SKM-1 (cell line): ENCODE results near the gene PTPMT1.
"Not testable (repeated sequence)": the region's sequence is repeated elsewhere in the genome, so short reads cannot be mapped to it uniquely, and the experiment has no call there.

Experiments used
- DNase-seq: peaks from one replicate; lab custom pipeline; 2025; ENCODE audit not compliant: unreplicated experiment; lab: John Stamatoyannopoulos, UW

The PTPMT1 gene

GRCh38 chr11:47546274-47546673 lies 19.1 kb upstream of the PTPMT1 start:
- not testable (repeated sequence) for DNase-seq

- DNase-seq, result no peak
Observed at GRCh38 chr11:47550288-47551047, 14.9 kb upstream of the PTPMT1 start.

- DNase-seq, result peak; percentile 20
Observed at GRCh38 chr11:47551086-47551485, 14.3 kb upstream of the PTPMT1 start.

GRCh38 chr11:47552056-47552565 lies 13.3 kb upstream of the PTPMT1 start:
- DNase-seq, result peak; percentile 18

GRCh38 chr11:47552566-47553405 lies 12.6 kb upstream of the PTPMT1 start, which contains the start of gene CELF1:
CELF1 (minus strand) TSS chr11:47553132; CDS start chr11:47499523, 53,609 bp downstream.
- peak; percentile 76 for DNase-seq

- DNase-seq, result no peak
Observed at GRCh38 chr11:47553406-47553743, 12.0 kb upstream of the PTPMT1 start.

GRCh38 chr11:47557004-47557403 lies 8.4 kb upstream of the PTPMT1 start:
- not testable (repeated sequence) for DNase-seq

GRCh38 chr11:47558695-47559094 lies 6.7 kb upstream of the PTPMT1 start:
- DNase-seq, result no peak

GRCh38 chr11:47560426-47560825 lies 5.0 kb upstream of the PTPMT1 start:
- DNase-seq, result no peak

GRCh38 chr11:47562393-47562792 lies 3.0 kb upstream of the PTPMT1 start:
- not testable (repeated sequence) for DNase-seq

- DNase-seq, result not testable (repeated sequence)
Observed at GRCh38 chr11:47564366-47564765, 1.0 kb upstream of the PTPMT1 start.

GRCh38 chr11:47564933-47565339 lies 463 bp upstream of the PTPMT1 start:
- DNase-seq, result no peak

GRCh38 chr11:47566149-47566698 lies 825 bp downstream of the PTPMT1 start:
- DNase-seq, result no peak

GRCh38 chr11:47569646-47570045 lies 4.2 kb downstream of the PTPMT1 start:
- DNase-seq, result no peak

- DNase-seq, result no peak
Observed at GRCh38 chr11:47570651-47571356, 5.4 kb downstream of the PTPMT1 start.

GRCh38 chr11:47571357-47571729 lies 5.9 kb downstream of the PTPMT1 start:
- no peak for DNase-seq

- DNase-seq, result no peak
Observed at GRCh38 chr11:47571895-47572294, 6.5 kb downstream of the PTPMT1 start.

GRCh38 chr11:47572715-47573255 lies 7.4 kb downstream of the PTPMT1 start:
- DNase-seq, result no peak

GRCh38 chr11:47573321-47573720 lies 7.9 kb downstream of the PTPMT1 start:
- DNase-seq, result no peak

GRCh38 chr11:47577460-47578041 lies 12.2 kb downstream of the PTPMT1 start:
- DNase-seq, result no peak
